ENCODE data around the gene COPS9.

GRCh38 chr2:240111253-240111652 is 24.9 kb downstream of the COPS9 start:
- TF ChIP-seq, protein P1, sequence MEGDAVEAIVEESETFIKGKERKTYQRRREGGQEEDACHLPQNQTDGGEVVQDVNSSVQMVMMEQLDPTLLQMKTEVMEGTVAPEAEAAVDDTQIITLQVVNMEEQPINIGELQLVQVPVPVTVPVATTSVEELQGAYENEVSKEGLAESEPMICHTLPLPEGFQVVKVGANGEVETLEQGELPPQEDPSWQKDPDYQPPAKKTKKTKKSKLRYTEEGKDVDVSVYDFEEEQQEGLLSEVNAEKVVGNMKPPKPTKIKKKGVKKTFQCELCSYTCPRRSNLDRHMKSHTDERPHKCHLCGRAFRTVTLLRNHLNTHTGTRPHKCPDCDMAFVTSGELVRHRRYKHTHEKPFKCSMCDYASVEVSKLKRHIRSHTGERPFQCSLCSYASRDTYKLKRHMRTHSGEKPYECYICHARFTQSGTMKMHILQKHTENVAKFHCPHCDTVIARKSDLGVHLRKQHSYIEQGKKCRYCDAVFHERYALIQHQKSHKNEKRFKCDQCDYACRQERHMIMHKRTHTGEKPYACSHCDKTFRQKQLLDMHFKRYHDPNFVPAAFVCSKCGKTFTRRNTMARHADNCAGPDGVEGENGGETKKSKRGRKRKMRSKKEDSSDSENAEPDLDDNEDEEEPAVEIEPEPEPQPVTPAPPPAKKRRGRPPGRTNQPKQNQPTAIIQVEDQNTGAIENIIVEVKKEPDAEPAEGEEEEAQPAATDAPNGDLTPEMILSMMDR (IDR thresholded peaks at IDR 0.05; ENCODE audit: low read depth, low read length), result no peak
- TF ChIP-seq POLR2A (IDR thresholded peaks at IDR 0.05; ENCODE audit: extremely low read depth, insufficient read length), result no peak
- no peak for TF ChIP-seq MAX (IDR thresholded peaks at IDR 0.05; ENCODE audit: low read depth, low read length)

Data from NB4 (cell line).